ENCODE results near the gene IGHMBP2. TPM values are rescaled to one million over a fixed set of nuclear protein-coding genes. Genes with fewer than 3 reads are reported as not detected.

Gene IGHMBP2
- total RNA-seq, 1 donor from 2014 or later, result 12.8 TPM

DNA sequence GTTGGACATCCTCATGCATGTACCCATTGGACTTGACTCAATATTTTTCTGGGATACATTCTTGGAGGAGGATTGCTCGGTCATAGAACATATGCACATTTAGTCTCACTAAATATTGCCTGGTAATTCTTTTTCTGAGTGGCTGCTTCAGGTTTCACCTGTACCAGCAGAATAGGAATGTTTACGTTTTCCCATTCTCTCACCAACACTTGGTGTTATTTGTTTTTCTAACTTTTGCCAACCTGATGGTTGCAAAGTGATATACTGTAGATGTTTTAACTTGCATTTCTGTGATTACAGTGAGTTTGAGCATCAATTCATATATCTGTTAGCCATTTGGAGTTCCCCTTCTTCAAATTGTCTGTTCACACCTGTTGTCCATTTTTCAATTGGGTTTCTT lies 78.4 kb downstream of the IGHMBP2 start:
- no peak for DNase-seq (ENCODE audit: low read depth)

GRCh38 chr11:68983801-68984200 lies 80.1 kb downstream of the IGHMBP2 start:
- DNase-seq (ENCODE audit: low read depth), result no peak

GRCh38 chr11:68987211-68987610 lies 83.5 kb downstream of the IGHMBP2 start:
- DNase-seq (ENCODE audit: low read depth), result peak; percentile 45

DNA sequence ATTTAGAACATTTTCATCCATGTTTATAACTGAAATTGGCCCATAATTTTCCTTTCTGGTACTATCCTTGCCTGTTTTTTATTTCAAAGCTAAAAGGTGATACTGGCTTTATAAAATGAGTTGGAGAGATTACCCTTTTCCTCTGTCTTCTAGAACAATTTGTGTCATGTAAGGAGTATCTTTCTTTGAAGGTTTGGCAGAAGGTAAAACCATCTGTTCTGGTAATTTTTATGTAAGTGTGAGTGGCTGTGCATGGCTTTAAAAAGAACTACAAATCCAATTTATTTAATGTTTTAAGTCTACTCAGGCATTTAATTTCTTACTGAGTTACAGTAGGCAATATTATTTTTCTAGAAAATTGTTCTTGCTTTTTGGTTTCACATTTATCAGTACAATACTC lies 84.8 kb downstream of the IGHMBP2 start:
- no peak for DNase-seq (ENCODE audit: low read depth)

Other genes starting within 250 kb of the IGHMBP2 start
- 0.87 TPM in 1 of 2 replicates, not detected in the other for gene GAL, start 219.3 kb upstream of the IGHMBP2 start, total RNA-seq
- gene TESMIN, start 152.4 kb upstream of the IGHMBP2 start, total RNA-seq, result 2.9 and 5.0 TPM in 2 replicates
- 7.5 and 18.9 TPM in 2 replicates for gene CPT1A, start 62.0 kb upstream of the IGHMBP2 start, total RNA-seq
- gene MRPL21, start 59 bp upstream of the IGHMBP2 start, total RNA-seq, result 37.2 and 97.8 TPM in 2 replicates
- not detected in 2 replicates for gene MRGPRD, start 77.1 kb downstream of the IGHMBP2 start, total RNA-seq
- 0.10 TPM in 1 of 2 replicates, not detected in the other for gene MRGPRF, start 109.4 kb downstream of the IGHMBP2 start, total RNA-seq
- 9.9 and 15.6 TPM in 2 replicates for gene TPCN2, start 145.0 kb downstream of the IGHMBP2 start, total RNA-seq

Measured in renal cortical epithelial cell (primary cell).